ENCODE results near the gene PPP2R5C.

GRCh38 chr14:101843665-101844064 is 82.2 kb downstream of the PPP2R5C start:
- TF ChIP-seq, protein P1, sequence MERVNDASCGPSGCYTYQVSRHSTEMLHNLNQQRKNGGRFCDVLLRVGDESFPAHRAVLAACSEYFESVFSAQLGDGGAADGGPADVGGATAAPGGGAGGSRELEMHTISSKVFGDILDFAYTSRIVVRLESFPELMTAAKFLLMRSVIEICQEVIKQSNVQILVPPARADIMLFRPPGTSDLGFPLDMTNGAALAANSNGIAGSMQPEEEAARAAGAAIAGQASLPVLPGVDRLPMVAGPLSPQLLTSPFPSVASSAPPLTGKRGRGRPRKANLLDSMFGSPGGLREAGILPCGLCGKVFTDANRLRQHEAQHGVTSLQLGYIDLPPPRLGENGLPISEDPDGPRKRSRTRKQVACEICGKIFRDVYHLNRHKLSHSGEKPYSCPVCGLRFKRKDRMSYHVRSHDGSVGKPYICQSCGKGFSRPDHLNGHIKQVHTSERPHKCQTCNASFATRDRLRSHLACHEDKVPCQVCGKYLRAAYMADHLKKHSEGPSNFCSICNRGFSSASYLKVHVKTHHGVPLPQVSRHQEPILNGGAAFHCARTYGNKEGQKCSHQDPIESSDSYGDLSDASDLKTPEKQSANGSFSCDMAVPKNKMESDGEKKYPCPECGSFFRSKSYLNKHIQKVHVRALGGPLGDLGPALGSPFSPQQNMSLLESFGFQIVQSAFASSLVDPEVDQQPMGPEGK (CRISPR knock-in tag; IDR thresholded peaks at IDR 0.05; ENCODE audit: borderline replicate concordance), result no peak
- TF ChIP-seq TSHZ2 (CRISPR knock-in tag; IDR thresholded peaks at IDR 0.05) (no peak), SNAI2 (CRISPR knock-in tag; IDR thresholded peaks at IDR 0.05) (no peak), ZNF8 (CRISPR knock-in tag; IDR thresholded peaks at IDR 0.05) (no peak), ZFP30 (CRISPR knock-in tag; IDR thresholded peaks at IDR 0.05) (no peak), CSDC2 (CRISPR knock-in tag; IDR thresholded peaks at IDR 0.05) (no peak), OSR1 (CRISPR knock-in tag; IDR thresholded peaks at IDR 0.05) (no peak), ARNTL (CRISPR knock-in tag; IDR thresholded peaks at IDR 0.05; ENCODE audit: borderline replicate concordance, low read depth) (no peak), ESRRG (CRISPR knock-in tag; IDR thresholded peaks at IDR 0.05) (no peak), RARB (CRISPR knock-in tag; IDR thresholded peaks at IDR 0.05) (no peak)

Data from SK-N-SH treated with all-trans-retinoic acid at 6 μM for 48 hours (cell line).